Measurements from ENCODE around the gene CDK14.

Gene CDK14

GRCh38 chr7:91228927-91229558, 632.9 kb downstream of the CDK14 start:
- Histone ChIP-seq H2BK12ac (ENCODE audit: low read length) (no peak overlapping the region), H3K23ac (ENCODE audit: low read length) (no peak overlapping the region), H3K79me2 (ENCODE audit: control insufficient read depth, insufficient read depth, low read length, poor library complexity) (no peaks in the 10 kb centered on the region), H3K4me2 (ENCODE audit: low read length) (no peak overlapping the region), H2BK5ac (ENCODE audit: low read depth, low read length, poor library complexity) (no peak overlapping the region), H4K8ac (ENCODE audit: low read depth, low read length) (no peak overlapping the region), H3K4me1 (ENCODE audit: control insufficient read depth in 1 of 2, insufficient read depth in 2 of 2, low read length in 2 of 2) (no peaks in the 10 kb centered on the region), H3K79me1 (ENCODE audit: low read length) (no peaks in the 10 kb centered on the region), H2BK120ac (ENCODE audit: insufficient read depth, low read length, poor library complexity) (no peak overlapping the region), H3K9ac (ENCODE audit: low read length) (no peak overlapping the region), H4K12ac (ENCODE audit: low read depth, low read length) (no peak overlapping the region), H3K27me3 (ENCODE audit: insufficient read depth, low read length) (no peaks in the 10 kb centered on the region), H3K14ac (ENCODE audit: low read length) (no peak overlapping the region), H3K18ac (ENCODE audit: low read length) (no peak overlapping the region), H3K4me3 (ENCODE audit: low read depth, low read length) (no peak overlapping the region), H2AK5ac (ENCODE audit: low read length) (no peak overlapping the region), H3K9me3 (ENCODE audit: insufficient read depth, low read depth, low read length) (no peaks in the 10 kb centered on the region), H3K36me3 (ENCODE audit: control insufficient read depth in 1 of 2, insufficient read depth in 2 of 2, low read length in 2 of 2) (no peaks in the 10 kb centered on the region), H3K4ac (ENCODE audit: low read depth, low read length) (no peak overlapping the region), H3K27ac (ENCODE audit: low read depth, low read length) (no peak overlapping the region), H4K91ac (ENCODE audit: low read depth, low read length) (no peak overlapping the region), H2AFZ (ENCODE audit: insufficient read depth, low read length, poor library complexity) (no peak overlapping the region)
- WGBS (ENCODE audit: extremely low coverage, insufficient coverage, insufficient read length): no CpG with 5 or more reads among the region's 2 CpGs
- DNase-seq: no peak

GRCh38 chr7:91230100-91230499, 634.0 kb downstream of the CDK14 start:
- Histone ChIP-seq H2AFZ (ENCODE audit: insufficient read depth, low read length, poor library complexity) (no peak overlapping the region), H3K14ac (ENCODE audit: low read length) (no peak overlapping the region), H2AK5ac (ENCODE audit: low read length) (no peak overlapping the region), H4K8ac (ENCODE audit: low read depth, low read length) (no peak overlapping the region), H2BK12ac (ENCODE audit: low read length) (no peak overlapping the region), H4K91ac (ENCODE audit: low read depth, low read length) (no peak overlapping the region), H3K79me2 (ENCODE audit: control insufficient read depth, insufficient read depth, low read length, poor library complexity) (no peaks in the 10 kb centered on the region), H3K36me3 (ENCODE audit: control insufficient read depth in 1 of 2, insufficient read depth in 2 of 2, low read length in 2 of 2) (no peaks in the 10 kb centered on the region), H2BK120ac (ENCODE audit: insufficient read depth, low read length, poor library complexity) (no peak overlapping the region), H3K4me2 (ENCODE audit: low read length) (no peak overlapping the region), H3K4me3 (ENCODE audit: low read depth, low read length) (no peak overlapping the region), H3K4me1 (ENCODE audit: control insufficient read depth in 1 of 2, insufficient read depth in 2 of 2, low read length in 2 of 2) (no peaks in the 10 kb centered on the region), H3K27ac (ENCODE audit: low read depth, low read length) (no peak overlapping the region), H3K9me3 (ENCODE audit: insufficient read depth, low read depth, low read length) (no peaks in the 10 kb centered on the region), H3K79me1 (ENCODE audit: low read length) (no peaks in the 10 kb centered on the region), H2BK5ac (ENCODE audit: low read depth, low read length, poor library complexity) (no peak overlapping the region), H3K4ac (ENCODE audit: low read depth, low read length) (no peak overlapping the region), H3K23ac (ENCODE audit: low read length) (no peak overlapping the region), H4K12ac (ENCODE audit: low read depth, low read length) (no peak overlapping the region), H3K9ac (ENCODE audit: low read length) (no peak overlapping the region), H3K18ac (ENCODE audit: low read length) (no peak overlapping the region), H3K27me3 (ENCODE audit: insufficient read depth, low read length) (no peaks in the 10 kb centered on the region)
- no CpG with 5 or more reads among the region's 2 CpGs for WGBS (ENCODE audit: extremely low coverage, insufficient coverage, insufficient read length)
- no peak for DNase-seq

GRCh38 chr7:91230503-91230902, 634.4 kb downstream of the CDK14 start:
- Histone ChIP-seq H3K79me2 (ENCODE audit: control insufficient read depth, insufficient read depth, low read length, poor library complexity) (no peaks in the 10 kb centered on the region), H3K4ac (ENCODE audit: low read depth, low read length) (no peak overlapping the region), H3K14ac (ENCODE audit: low read length) (no peak overlapping the region), H3K36me3 (ENCODE audit: control insufficient read depth in 1 of 2, insufficient read depth in 2 of 2, low read length in 2 of 2) (no peaks in the 10 kb centered on the region), H2BK5ac (ENCODE audit: low read depth, low read length, poor library complexity) (no peak overlapping the region), H3K4me1 (ENCODE audit: control insufficient read depth in 1 of 2, insufficient read depth in 2 of 2, low read length in 2 of 2) (no peaks in the 10 kb centered on the region), H3K4me2 (ENCODE audit: low read length) (no peak overlapping the region), H2AFZ (ENCODE audit: insufficient read depth, low read length, poor library complexity) (no peak overlapping the region), H2BK120ac (ENCODE audit: insufficient read depth, low read length, poor library complexity) (no peak overlapping the region), H3K27ac (ENCODE audit: low read depth, low read length) (no peak overlapping the region), H4K91ac (ENCODE audit: low read depth, low read length) (no peak overlapping the region), H4K12ac (ENCODE audit: low read depth, low read length) (no peak overlapping the region), H3K79me1 (ENCODE audit: low read length) (no peaks in the 10 kb centered on the region), H3K9ac (ENCODE audit: low read length) (no peak overlapping the region), H4K8ac (ENCODE audit: low read depth, low read length) (no peak overlapping the region), H2AK5ac (ENCODE audit: low read length) (no peak overlapping the region), H3K27me3 (ENCODE audit: insufficient read depth, low read length) (no peaks in the 10 kb centered on the region), H3K18ac (ENCODE audit: low read length) (no peak overlapping the region), H2BK12ac (ENCODE audit: low read length) (no peak overlapping the region), H3K23ac (ENCODE audit: low read length) (peak overlapping the region; percentile 64), H3K4me3 (ENCODE audit: low read depth, low read length) (no peak overlapping the region), H3K9me3 (ENCODE audit: insufficient read depth, low read depth, low read length) (no peaks in the 10 kb centered on the region)
- DNase-seq: no peak
- WGBS (ENCODE audit: extremely low coverage, insufficient coverage, insufficient read length): no CpG with 5 or more reads among the region's 3 CpGs

- no CpG with 5 or more reads among the region's 8 CpGs for WGBS (ENCODE audit: extremely low coverage, insufficient coverage, insufficient read length)
- Histone ChIP-seq H2BK5ac (ENCODE audit: low read depth, low read length, poor library complexity) (no peak overlapping the region), H3K9me3 (ENCODE audit: insufficient read depth, low read depth, low read length) (no peaks in the 10 kb centered on the region)
Observed at GRCh38 chr7:91233212-91233611, 637.1 kb downstream of the CDK14 start.

More at GRCh38 chr7:91233212-91233611, 637.1 kb downstream of the CDK14 start:
- Histone ChIP-seq H2BK12ac (ENCODE audit: low read length) (no peak overlapping the region), H3K9ac (ENCODE audit: low read length) (no peak overlapping the region), H3K79me2 (ENCODE audit: control insufficient read depth, insufficient read depth, low read length, poor library complexity) (no peaks in the 10 kb centered on the region), H4K12ac (ENCODE audit: low read depth, low read length) (no peak overlapping the region), H3K14ac (ENCODE audit: low read length) (no peak overlapping the region), H2BK120ac (ENCODE audit: insufficient read depth, low read length, poor library complexity) (no peak overlapping the region), H3K79me1 (ENCODE audit: low read length) (no peaks in the 10 kb centered on the region), H3K4me3 (ENCODE audit: low read depth, low read length) (no peak overlapping the region), H3K27ac (ENCODE audit: low read depth, low read length) (no peak overlapping the region), H2AFZ (ENCODE audit: insufficient read depth, low read length, poor library complexity) (no peak overlapping the region), H2AK5ac (ENCODE audit: low read length) (no peak overlapping the region), H3K23ac (ENCODE audit: low read length) (no peak overlapping the region), H3K4me2 (ENCODE audit: low read length) (no peak overlapping the region), H4K91ac (ENCODE audit: low read depth, low read length) (no peak overlapping the region), H3K36me3 (ENCODE audit: control insufficient read depth in 1 of 2, insufficient read depth in 2 of 2, low read length in 2 of 2) (no peaks in the 10 kb centered on the region), H3K4me1 (ENCODE audit: control insufficient read depth in 1 of 2, insufficient read depth in 2 of 2, low read length in 2 of 2) (no peaks in the 10 kb centered on the region), H3K4ac (ENCODE audit: low read depth, low read length) (no peak overlapping the region), H4K8ac (ENCODE audit: low read depth, low read length) (no peak overlapping the region), H3K27me3 (ENCODE audit: insufficient read depth, low read length) (no peaks in the 10 kb centered on the region), H3K18ac (ENCODE audit: low read length) (no peak overlapping the region)
- no peak for DNase-seq
